Measurements from ENCODE around the gene FAM13A.

Gene FAM13A

DNA sequence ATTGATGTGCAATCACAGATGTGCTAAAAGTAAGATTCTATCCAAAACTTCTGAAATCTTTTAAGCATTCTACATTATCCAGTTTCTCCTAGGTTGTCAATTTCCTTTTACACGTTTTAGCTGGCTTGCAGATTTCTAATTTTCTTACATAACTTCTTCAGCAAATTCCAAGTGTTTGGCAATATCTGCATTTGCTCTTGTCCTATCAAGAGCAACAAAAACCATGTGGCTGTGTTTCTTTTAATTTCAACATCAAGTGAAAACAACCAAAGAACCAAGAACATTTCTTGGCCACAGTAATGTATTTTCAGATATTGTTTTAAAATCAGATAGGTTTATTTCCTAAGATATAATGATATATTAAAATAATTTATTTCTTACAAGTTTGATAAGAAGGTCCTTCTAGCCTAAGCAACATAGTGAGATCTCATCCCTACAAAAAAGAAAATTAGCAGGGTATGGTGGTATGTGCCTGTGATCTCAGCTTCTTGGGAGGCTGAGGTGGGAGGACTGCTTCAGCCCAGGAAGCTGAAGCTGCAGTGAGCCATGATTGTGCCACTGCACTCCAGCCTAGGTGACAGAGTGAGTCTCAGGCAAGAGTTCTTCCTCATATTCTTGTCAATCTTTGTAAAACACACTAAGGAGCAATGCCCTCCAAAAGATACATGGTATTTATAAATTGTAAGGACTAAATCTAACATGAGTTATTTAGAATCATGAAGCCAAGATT is 228.0 kb downstream of the FAM13A start:
- DNase-seq, result no peak

DNA sequence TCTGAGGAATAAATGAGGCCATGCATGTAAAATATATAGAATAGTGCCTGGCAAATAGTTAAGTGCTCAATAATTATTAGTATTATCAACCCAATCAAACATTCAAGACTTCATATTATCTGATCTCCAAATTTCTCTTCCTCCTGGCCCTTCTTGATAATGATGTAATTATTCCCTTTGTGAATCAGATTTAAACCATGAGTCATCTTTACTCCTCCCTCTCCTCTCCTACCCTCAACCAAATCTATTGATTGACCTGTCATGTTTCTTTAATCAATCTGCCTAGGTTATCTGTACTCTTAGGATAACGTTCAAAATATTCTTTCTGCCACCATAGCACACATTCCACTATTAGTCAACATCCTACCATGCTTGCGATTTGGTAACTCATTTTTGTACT is 229.5 kb downstream of the FAM13A start:
- DNase-seq, result no peak

DNA sequence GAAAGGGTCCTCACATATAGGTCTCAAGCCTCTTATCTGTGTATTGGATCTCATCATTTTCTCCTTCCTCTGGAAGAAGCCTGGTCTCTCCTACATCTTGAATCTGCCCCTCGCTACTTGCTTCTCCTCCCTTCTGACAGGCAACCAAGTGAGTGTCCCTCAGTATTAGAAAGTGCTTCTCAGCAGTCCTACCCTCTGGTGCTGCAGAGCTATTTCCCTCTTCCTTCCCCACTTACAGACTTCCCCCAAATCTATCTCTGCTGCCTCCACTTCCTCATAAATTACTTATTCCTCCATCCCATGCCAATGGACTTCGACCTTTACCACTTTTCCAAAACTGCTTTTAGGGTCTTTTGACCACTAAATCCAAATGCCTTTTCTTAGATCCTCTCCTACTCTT is 230.2 kb downstream of the FAM13A start:
- no peak for DNase-seq

DNA sequence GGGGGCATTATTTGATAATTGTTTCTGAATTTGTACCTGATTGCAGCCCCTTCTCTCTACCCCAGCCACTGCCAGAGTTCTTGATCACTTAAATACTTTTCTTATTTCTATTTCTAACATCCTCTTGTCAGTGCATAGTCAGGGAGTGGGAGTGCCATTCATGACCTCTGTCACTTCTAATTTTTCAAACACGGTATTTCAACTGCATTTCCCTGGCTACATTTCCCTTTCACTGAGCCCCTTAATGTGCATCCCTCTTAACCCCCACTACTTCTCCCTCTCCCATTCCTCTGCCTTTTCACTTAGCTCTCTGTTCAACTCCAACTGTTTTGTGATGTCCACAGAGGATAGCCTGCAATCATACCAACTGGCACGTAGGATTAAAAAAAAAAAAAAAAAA is 231.1 kb downstream of the FAM13A start:
- DNase-seq, result no peak

DNA sequence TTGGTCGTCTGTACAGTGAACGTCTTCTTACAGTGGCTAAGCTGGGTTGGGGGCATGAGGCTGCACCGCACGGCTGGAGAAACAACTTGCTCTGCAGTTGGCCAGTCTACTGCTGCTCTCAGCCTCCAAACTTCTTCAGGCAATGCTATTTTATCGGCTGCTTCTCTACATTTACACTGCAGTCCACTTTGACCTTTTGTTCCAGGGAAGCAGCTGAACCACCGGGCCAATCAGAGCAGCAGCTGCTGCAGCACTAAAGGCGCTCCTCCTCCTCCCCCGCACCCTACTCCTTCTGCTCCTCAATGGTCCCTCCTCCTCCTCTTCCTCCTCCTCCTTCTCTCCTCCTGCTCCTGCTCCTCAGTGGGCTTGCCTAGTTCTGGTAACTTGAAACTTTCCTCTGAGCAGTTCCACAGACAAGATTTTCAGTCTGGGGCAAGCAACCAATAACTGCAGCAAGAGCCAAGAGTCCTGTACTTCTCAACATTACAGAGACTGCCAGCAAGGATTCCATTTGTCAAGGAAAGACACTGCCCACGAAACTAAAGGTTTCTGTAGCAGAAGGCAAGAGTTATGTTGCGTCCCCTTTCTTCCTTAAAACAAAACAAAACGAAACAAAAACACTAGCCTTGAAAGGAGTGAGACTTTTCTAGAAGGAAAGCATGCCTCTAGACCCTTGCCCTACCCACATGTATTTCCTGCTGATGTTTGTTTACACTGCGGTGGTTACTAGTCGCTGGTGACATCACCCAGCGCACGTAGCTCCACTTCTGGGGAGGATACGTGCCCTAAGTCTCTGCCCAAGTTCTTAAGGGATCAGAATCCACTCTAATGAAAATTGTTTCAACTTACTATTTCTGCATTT is 233.7 kb downstream of the FAM13A start:
- peak; percentile 65 for DNase-seq

DNA sequence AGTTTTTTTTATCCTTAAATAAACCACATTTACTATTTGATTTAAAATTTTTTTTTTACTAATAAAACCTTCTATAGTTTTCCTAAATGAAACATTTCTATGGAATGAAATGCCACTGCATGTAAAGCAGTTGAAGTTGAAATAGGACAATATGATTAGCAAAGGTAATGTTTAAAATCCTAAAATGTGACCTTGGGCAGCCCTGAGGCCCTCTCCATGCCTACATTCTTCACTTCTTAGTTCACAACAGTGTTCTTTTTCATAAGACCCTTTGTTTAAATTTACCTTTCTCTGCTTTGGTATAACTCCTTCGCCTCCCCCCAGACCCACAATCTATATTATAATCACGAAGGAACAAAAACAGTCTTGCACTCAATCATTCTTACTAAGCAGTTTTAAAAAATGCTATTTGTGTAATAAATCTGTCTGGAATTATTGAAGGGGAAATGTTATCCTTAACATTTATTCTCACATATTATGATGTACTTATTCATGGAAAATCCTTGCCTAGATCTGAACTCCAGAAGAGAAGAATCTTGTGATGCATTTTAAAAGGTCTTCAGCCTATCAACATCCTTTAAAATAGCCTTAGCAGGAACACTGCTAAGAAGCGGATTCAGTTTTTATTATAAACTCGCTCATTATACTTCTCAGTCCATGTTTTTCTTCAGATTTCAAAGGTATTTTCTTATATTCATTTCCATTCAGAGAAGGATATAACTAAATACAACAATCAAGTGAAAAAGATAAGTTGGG is 234.8 kb downstream of the FAM13A start:
- no peak for DNase-seq

DNA sequence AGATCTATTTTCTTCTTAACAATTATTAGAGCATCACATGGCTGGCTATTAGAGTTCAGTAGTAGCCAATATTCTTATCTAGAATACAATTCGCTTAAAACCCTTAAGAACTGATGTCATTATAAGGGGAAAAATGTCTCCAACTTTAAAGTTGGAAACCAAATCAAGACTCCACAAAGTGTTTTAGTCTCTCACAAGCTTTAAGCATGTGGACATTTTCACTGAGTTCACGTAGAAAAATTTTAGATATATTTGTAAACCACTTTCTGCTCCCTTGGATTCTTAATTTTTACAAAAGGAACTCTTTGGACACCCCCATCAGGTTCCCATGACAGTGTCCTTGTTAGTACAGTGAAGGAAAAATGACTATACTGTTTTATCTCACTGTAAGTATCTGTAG is 235.5 kb downstream of the FAM13A start:
- DNase-seq, result no peak

DNA sequence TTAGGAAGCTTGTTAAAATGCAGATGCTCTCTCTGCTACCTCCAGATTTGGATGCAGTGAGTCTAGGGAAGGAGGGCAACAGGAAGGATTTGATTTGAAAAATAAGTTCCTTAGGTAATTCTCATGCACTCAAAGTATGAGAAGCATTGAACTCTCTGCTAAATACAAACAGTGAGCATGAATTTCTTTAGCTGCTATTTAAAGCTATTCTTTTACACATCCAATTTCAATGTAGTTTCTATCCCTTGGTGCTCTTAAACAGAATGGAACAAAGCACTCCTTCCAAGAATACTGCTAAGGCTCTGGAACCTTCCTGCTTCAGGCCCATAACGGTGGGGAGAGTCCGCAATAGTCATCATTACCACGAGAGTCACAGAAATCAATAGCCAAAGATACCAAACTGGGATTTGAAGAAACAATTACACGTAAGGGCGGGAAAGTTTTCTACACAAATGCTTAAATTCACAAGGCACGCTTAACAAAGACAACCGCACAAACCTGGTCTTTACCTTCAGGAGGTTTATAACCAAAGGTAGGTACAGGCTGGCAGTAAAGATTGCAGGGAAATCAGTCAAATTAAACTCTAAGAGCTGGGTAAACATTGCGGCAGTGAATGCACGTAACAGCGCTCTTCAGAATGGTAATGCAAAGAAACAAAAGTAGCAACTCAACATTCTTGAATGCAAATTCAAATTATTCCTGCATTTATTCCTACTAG is 236.1 kb downstream of the FAM13A start:
- DNase-seq, result no peak

DNA sequence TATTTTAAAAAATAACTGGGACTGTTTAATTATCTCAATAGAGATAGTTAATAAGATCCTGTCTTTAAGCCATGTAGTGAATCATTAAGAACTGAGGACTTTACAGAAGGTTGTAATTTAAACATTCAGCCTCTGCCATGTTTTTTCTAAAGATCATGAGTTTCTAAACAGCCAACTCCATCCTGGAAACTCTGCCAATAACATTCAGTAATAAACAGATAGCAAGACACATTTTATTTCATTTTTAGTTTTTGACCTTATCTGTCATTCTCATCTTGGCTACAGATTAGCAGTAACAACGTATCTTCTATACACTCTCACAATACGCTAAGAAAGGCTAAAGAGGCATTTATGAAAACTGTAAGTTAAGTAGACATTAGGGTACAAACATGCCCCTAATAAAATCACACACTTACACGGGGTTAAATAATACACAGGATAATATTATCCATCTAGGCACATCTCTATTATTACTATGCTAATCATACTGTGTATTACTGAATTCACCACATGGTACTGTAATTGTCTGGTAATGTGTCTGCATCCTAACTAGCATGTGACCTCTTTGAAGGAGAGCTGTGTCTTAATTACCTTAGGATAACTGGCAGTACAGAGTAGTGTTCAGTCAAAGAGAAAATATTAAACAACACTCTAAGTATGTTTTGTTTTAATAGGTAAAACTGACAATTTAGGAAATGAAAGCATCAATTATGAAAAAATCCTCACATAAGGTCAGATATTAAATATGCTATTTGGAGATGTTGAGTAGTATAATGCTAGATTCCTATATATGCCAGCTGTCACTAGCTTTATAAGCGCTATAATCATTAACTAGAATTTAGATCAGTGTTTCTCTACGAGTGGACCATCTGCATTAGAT is 236.9 kb downstream of the FAM13A start:
- no peak for DNase-seq

DNA sequence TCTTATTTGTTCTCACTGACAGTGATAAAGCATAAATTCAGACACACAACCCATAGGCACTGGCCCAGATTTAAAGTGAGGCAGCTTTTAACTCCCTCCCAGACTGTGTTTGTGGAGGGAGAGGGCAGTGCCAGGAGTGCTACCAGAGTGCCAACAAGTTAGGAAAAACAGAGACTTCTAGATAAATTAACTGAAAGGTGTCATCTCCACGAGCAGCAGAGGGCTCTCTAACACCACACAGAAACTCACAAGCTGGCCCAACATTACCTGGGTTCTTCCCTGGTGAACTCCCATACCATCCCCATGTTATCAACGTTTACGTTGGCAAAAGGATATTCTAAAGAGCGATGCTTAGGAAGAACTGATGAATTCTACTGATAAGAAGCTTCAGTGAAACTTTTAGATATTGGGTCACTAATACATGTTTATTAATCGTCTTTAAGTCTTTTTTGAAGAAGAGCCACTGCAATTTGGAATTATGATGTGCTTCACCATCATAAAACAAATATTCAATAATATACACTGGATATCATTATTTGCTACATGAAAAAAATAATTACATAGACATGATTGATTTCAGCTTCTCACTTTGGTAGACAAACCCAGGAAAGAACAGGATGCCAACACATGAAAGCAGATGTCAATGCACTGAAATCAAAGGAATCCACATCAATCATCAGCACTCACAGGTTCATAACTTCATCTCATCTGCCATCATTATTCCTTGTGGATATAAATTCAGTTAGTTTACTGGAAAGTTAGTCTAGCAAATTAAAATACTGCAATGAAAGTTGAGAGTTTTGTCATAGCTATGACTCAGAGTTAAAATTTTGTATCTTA is 238.1 kb downstream of the FAM13A start:
- DNase-seq, result peak; percentile 68

DNA sequence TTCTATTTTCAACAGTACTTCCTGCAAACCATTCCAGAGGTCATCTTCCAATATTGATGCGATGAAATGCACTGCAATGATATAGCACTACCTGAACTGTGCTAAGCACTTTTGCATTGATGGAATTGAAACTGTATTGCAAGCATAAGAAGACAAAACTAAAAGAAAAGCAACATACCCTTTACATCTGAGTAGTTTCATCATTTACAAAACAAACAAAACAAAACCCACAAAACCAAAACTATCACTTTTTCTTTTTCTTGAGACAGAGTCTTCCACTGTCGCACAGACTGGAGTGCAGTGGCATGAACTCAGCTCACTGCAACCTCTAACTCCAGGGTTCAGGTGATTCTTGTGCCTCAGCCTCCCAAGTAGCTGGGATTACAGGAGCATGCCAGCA is 239.2 kb downstream of the FAM13A start:
- DNase-seq, result no peak

DNA sequence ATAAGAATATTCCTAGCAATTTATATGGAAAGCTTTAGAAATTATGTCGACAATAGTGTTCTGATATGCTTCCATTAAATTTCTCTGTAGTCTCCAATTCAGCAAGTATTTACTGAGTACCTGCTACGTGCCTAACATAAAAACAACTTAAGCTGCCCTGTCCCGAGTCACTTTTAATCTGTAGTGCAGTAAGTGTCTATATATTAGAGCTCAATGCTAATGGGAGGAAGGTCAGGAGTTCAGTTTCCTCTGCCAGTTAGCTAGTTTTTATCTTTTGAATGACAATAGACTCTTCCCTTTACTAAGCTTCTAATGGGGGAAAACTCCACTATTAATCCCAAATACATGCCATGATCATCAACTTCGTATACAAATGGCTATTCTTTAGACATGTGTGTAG is 240.6 kb downstream of the FAM13A start:
- no peak for DNase-seq

DNA sequence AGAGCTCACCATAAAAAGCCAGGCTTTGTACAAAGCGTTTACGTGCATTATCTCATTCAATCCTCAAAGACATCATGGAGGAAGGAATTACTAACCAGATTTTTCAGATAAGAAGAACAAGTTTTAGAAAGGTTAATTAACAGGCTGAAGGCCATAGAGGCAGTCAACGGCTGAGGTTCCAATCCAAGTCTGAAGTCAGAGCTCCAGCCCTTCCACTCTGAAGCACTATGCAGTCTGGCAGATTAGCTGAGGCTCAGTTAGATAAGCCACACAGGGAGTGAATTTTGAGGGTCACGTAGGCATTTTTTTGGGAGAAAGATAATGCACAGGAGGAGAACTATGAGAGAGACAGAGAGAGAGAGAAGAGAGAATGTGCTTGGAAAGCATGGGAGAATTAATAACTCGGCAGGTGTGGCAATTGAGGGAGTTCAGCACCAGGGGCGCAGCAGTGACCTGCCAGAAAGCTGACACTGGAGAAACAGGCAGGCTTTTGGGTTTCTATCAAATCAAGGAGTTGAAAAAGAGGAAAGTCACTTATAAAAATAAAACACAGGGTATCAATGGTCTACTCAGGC is 242.9 kb downstream of the FAM13A start:
- no peak for DNase-seq

DNA sequence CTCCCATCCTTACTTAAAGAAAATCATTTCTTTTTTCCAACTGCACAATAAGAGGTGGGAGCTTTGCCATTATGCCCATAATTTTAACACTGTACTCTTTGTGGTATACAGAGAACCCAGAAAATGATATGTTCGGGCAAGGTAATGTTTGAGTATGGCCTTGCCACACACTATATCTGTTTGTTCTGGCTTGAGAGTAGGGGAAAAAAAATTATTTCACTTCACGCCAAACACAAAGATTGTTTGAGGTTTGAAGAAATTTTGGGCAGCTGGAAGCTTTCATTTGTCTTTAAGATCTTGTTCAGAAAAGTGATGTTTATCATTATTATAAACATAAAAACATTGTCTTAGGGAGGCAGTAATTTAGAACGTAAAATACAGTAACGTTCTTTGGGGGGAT is 244.0 kb downstream of the FAM13A start:
- no peak for DNase-seq

DNA sequence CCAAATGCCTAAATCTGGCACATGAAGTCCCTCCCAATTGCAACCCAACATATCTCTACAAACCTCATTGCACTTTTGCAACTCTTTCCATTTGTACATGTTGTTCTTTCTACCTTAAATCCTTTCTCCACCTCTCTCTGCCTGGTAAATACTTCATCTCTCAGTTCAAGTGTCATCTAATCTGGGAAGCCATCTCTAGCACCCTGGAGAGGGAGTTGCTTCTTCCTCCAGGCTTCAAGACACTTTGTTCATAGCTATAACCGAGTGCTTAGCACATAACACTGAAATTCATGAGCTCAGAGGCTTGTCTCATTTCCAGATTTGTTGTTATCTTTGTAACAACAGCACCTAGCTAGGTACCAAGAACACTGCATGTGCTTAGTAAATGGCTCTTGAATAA is 244.6 kb downstream of the FAM13A start:
- no peak for DNase-seq

DNA sequence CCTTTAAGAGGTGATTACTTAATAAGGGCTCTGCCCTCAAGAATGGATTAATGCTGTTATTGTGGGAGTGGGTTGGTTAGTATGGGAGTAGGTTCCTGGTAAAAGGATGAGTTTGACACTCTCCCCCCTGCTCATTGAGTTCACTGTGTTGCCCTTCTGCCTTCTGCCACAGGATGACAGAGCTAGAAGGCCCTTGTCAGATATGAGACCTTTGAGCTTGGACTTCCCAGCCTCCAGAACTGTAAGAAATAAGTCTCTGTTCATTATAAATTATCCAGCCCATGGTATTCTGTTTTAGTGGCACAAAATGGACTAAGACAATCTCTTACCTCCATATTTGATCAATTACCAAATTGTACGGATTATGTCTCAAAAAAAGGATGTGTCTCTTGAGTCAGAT is 245.1 kb downstream of the FAM13A start:
- DNase-seq, result no peak

DNA sequence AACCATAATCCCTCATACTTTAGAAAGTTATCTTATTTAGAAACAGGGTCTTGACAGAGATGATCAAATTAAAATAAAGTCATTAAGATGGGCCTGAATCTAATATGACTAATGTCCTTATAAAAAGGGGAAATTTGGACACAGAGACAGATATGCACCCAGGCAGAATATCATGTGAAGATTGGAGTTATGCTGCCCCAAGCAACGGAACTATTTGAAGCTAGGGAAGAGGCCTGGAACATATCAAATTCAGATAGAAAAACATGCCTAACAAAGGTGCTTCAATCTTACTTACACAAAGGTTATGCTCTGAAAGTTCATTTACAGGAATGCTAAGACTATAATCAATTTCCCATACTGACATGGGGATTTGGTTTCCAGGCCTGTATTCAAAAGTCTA is 246.7 kb downstream of the FAM13A start:
- no peak for DNase-seq

DNA sequence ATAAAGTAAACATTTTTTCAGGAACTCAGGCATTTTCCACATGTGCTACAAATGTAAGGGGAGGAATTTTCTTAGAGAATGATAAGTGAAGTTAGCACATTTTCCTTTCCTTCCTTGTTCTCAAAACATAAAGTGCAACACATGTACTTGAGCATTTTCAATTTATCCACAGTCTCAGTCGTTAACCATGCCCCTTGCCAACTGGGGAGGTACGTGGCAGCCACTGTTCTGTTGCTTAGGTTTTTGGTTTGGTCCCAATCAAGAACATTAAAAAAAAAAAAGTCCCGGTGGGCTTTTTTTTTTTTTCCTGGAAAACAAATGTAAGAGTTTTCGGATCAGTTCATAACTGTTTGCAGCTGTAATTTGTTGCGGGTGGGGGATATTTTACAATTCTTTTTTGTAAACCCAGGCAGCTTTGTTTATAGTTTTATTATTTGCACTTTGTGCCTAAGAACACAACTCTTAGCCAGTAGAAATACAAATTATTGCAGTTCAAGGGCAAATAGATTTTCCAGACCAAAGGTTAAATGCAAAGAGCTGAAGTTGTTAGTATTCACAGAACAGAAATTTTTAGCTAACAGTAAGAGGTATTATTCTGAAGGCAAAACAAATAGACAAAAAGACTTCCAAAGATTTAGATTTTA is 247.3 kb downstream of the FAM13A start:
- no peak for DNase-seq

DNA sequence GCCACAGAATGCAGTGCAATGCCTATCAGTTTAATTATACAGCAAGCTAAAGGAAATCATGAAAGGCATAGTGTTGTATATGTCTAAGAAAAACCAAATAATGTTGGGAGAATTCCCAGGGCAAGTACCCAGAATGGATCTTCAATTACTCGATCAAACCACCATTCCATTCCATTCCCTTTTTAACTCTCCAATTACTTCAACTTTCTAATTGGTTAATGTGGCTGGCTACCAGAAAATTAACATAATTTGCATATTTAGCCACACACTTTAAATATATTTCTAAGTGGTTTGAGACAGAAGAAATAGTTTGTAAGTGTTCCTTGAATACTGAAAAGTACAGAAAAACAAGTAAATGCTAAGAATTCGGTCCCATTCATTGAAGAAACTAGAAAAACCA is 247.9 kb downstream of the FAM13A start:
- DNase-seq, result no peak

DNA sequence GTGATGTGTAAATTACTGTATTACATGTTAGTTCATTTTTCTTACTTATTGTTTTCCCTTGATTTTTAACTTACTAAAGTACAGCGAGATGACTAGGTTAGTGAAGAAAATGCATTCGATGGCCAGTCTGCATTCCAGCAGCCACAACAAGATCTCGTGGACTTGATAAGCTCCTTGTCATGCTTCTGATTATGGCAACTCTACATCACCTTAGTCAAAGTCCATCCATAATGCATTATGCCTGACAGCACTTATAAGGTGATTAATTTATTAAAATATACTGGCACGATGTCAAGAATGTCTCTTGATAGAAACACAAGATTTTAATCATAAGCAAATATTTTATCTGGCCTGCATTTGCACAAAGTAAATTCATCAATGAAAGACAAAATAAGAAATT is 249.5 kb downstream of the FAM13A start:
- DNase-seq, result no peak

All from CD4-positive, alpha-beta T cell treated with Interleukin-6 for 4 hours (primary cell).